Renal cortex interstitium (tissue), 15 donors: ENCODE measurements around the gene KRT34. TPM values are rescaled to one million over a fixed set of nuclear protein-coding genes. Genes with fewer than 3 reads are reported as not detected.
"Not testable (repeated sequence)": the region's sequence is repeated elsewhere in the genome, so short reads cannot be mapped to it uniquely, and the experiment has no call there.

ENCODE experiments used
- DNase-seq, 11 donors: peaks; one replicate each; pipeline ENCODE4 v3.0.0-alpha.2; 2013; ENCODE audit warnings: low read depth in 9 of 11, low spot score in 4 of 11; ENCODE audit errors: extremely low read depth in 1 of 11
- long read RNA-seq, 16 experiments: transcript quantifications; one replicate each; lab custom pipeline, GENCODE V29; 2026
- polyA plus RNA-seq, 3 donors: library from polyadenylated mRNA; unstranded; fragments of 120-200 nt; gene quantifications; one replicate each; pipeline ENCODE4 v1.2.1, GENCODE V29; 2013; ENCODE audit not compliant: insufficient read length in 3 of 3

The KRT34 gene
- not detected for polyA plus RNA-seq
- long read RNA-seq, donor 1, result 0 reads
- long read RNA-seq, donor 2, result 0 reads
- long read RNA-seq, donor 3, result 0 reads
- long read RNA-seq, donor 4, result 0 reads
- long read RNA-seq, donor 5, result 0 reads
- long read RNA-seq, donor 6, result 0 reads
- long read RNA-seq, donor 7, result 0 reads
- long read RNA-seq, donor 8, result 0 reads
- long read RNA-seq, donor 9, result 0 reads
- long read RNA-seq, donor 10, result 0 reads
- long read RNA-seq, donor 11, result 0 reads
- long read RNA-seq, donor 12, result 0 reads
- long read RNA-seq, donor 13, result 0 reads
- long read RNA-seq, donor 14, result 0 reads
- long read RNA-seq, donor 15, result 0 reads
- long read RNA-seq, donor 16, result 0 reads

GRCh38 chr17:41381943-41382342 is at the start of gene KRT34:
TSS of gene KRT34 (minus strand) at chr17:41382306. CDS start at chr17:41382246, 60 bp downstream.
- not testable (repeated sequence) for DNase-seq

GRCh38 chr17:41430376-41430775 is 48.3 kb upstream of the KRT34 start:
- DNase-seq, result not testable (repeated sequence)

GRCh38 chr17:41429667-41430066 is 47.6 kb upstream of the KRT34 start:
- DNase-seq, result no peak

GRCh38 chr17:41428591-41429291 is 46.6 kb upstream of the KRT34 start:
- no peak for DNase-seq

- DNase-seq, result no peak
Observed at GRCh38 chr17:41424111-41424635, 42.1 kb upstream of the KRT34 start, which contains the start of gene KRT37. TSS of gene KRT37 (minus strand) at chr17:41424585. CDS start at chr17:41424523, 62 bp downstream.

- not testable (repeated sequence) for DNase-seq
Observed at GRCh38 chr17:41422586-41422985, 40.5 kb upstream of the KRT34 start.

- DNase-seq, result no peak
Observed at GRCh38 chr17:41421617-41422016, 39.5 kb upstream of the KRT34 start.

- DNase-seq, result no peak
Observed at GRCh38 chr17:41421116-41421515, 39.0 kb upstream of the KRT34 start.

- no peak for DNase-seq
Observed at GRCh38 chr17:41420134-41420533, 38.0 kb upstream of the KRT34 start.

- no peak for DNase-seq
Observed at GRCh38 chr17:41419716-41420115, 37.6 kb upstream of the KRT34 start.

- DNase-seq, result no peak
Observed at GRCh38 chr17:41418116-41418860, 36.2 kb upstream of the KRT34 start.

- DNase-seq, result no peak
Observed at GRCh38 chr17:41417576-41418015, 35.5 kb upstream of the KRT34 start.

GRCh38 chr17:41417127-41417526 is 35.0 kb upstream of the KRT34 start:
- DNase-seq, result no peak

GRCh38 chr17:41416479-41416878 is 34.4 kb upstream of the KRT34 start:
- DNase-seq, result no peak

- DNase-seq, result peak in 1 of 11 donors; percentile 43
Observed at GRCh38 chr17:41415833-41416335, 33.8 kb upstream of the KRT34 start.

GRCh38 chr17:41415411-41415810 is 33.3 kb upstream of the KRT34 start:
- DNase-seq, result no peak

GRCh38 chr17:41413982-41414381 is 31.9 kb upstream of the KRT34 start:
- DNase-seq, result no peak

GRCh38 chr17:41413353-41413957 is 31.3 kb upstream of the KRT34 start:
- no peak for DNase-seq
